ENCODE results near the gene AIF1. TPM values are rescaled to one million over a fixed set of nuclear protein-coding genes. Genes with fewer than 3 reads are reported as not detected.

The AIF1 gene
- polyA plus RNA-seq, 1 donor (not counting 4 experiments of a cell fraction or from before 2014, with no cell fraction given): not detected

GRCh38 chr6:31627690-31628287, 12.8 kb downstream of the AIF1 start:
- Histone ChIP-seq H3K4me2 (ENCODE audit: control insufficient read depth, extremely low read depth, insufficient read depth, low read depth, low read length) (no peak overlapping the region), H3K36me3 (ENCODE audit: control insufficient read depth in 2 of 2, extremely low read depth in 1 of 2, insufficient read depth in 2 of 2, low read length in 2 of 2) (peaks cover 77 to 88% of the 10 kb centered on the region in 2 experiments), H3K9me1 (ENCODE audit: control insufficient read depth, extremely low read depth, insufficient read depth, low read length) (peaks cover 2% of the 10 kb centered on the region), H3K4me3 (ENCODE audit: control insufficient read depth in 2 of 3, extremely low read depth in 1 of 3, insufficient read depth in 2 of 3, low read depth in 1 of 3, low read length in 3 of 3) (no peak overlapping the region), H3K9me3 (ENCODE audit: control insufficient read depth, low read depth, low read length) (no peaks in the 10 kb centered on the region), H3K9ac (ENCODE audit: control insufficient read depth, extremely low read depth, insufficient read depth, low read length) (no peak overlapping the region), H3K27ac (ENCODE audit: control insufficient read depth, insufficient read depth, low read length) (no peak overlapping the region), H3K27me3 (ENCODE audit: control insufficient read depth, extremely low read depth, insufficient read depth, low read length) (no peaks in the 10 kb centered on the region), H3K4me1 (ENCODE audit: control insufficient read depth, extremely low read depth, insufficient read depth, low read length) (peaks cover 2% of the 10 kb centered on the region), H2AFZ (ENCODE audit: control insufficient read depth, low read length) (no peak overlapping the region), H4K20me1 (ENCODE audit: control insufficient read depth, extremely low read depth, insufficient read depth, low read length) (peaks cover 25% of the 10 kb centered on the region), H3K79me2 (ENCODE audit: control insufficient read depth, insufficient read depth, low read length) (peaks cover 77% of the 10 kb centered on the region)
- TF ChIP-seq, protein P1, sequence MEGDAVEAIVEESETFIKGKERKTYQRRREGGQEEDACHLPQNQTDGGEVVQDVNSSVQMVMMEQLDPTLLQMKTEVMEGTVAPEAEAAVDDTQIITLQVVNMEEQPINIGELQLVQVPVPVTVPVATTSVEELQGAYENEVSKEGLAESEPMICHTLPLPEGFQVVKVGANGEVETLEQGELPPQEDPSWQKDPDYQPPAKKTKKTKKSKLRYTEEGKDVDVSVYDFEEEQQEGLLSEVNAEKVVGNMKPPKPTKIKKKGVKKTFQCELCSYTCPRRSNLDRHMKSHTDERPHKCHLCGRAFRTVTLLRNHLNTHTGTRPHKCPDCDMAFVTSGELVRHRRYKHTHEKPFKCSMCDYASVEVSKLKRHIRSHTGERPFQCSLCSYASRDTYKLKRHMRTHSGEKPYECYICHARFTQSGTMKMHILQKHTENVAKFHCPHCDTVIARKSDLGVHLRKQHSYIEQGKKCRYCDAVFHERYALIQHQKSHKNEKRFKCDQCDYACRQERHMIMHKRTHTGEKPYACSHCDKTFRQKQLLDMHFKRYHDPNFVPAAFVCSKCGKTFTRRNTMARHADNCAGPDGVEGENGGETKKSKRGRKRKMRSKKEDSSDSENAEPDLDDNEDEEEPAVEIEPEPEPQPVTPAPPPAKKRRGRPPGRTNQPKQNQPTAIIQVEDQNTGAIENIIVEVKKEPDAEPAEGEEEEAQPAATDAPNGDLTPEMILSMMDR (optimal IDR thresholded peaks at IDR 0.05 in 1 of 3, IDR thresholded peaks at IDR 0.05 in 1 of 3, conservative IDR thresholded peaks at IDR 0.05 in 1 of 3; ENCODE audit: extremely low read depth in 1 of 3, insufficient read depth in 2 of 3, low read length in 3 of 3): no peak
- no peak for TF ChIP-seq EZH2 (IDR thresholded peaks at IDR 0.05; ENCODE audit: low read length)
- dilution Hi-C loops (cut with MboI; ENCODE audit: extremely low pct_ligation_motif_present, low sequenced_read_pairs): no loop called here
- FAIRE-seq: no peak
- no peak for DNase-seq (ENCODE audit: low read depth, low spot score)

DNA sequence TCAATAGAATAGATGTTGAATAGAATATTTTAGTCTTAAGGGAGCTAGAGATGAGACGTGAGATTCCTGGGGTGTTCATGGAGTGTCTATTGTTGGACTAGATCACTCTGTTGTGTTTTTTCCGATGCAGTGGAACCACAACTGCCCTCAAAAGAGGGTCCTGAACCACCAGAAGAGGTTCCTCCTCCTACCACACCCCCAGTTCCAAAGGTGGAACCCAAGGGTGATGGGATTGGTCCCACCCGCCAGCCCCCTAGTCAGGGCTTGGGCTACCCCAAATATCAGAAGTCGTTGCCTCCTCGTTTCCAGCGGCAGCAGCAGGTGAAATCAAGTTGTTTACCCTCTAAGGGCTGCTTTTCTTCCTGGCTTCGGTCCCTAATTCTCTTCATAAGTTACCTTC, 14.0 kb downstream of the AIF1 start:
- no peak for FAIRE-seq
- no peak overlapping the region for H3K4me3 ChIP-seq (ENCODE audit: control insufficient read depth in 2 of 3, extremely low read depth in 1 of 3, insufficient read depth in 2 of 3, low read depth in 1 of 3, low read length in 3 of 3)
- no peaks in the 10 kb centered on the region for H3K27me3 ChIP-seq (ENCODE audit: control insufficient read depth, extremely low read depth, insufficient read depth, low read length)
- H4K20me1 ChIP-seq (ENCODE audit: control insufficient read depth, extremely low read depth, insufficient read depth, low read length): peaks cover 17% of the 10 kb centered on the region
- peaks cover 70% of the 10 kb centered on the region for H3K79me2 ChIP-seq (ENCODE audit: control insufficient read depth, insufficient read depth, low read length)
- H3K9me1 ChIP-seq (ENCODE audit: control insufficient read depth, extremely low read depth, insufficient read depth, low read length): no peaks in the 10 kb centered on the region
- dilution Hi-C loops (cut with MboI; ENCODE audit: extremely low pct_ligation_motif_present, low sequenced_read_pairs): no loop called here
- no peak overlapping the region for H3K4me2 ChIP-seq (ENCODE audit: control insufficient read depth, extremely low read depth, insufficient read depth, low read depth, low read length)
- TF ChIP-seq EZH2 (IDR thresholded peaks at IDR 0.05; ENCODE audit: low read length): no peak
- TF ChIP-seq, protein P1 (optimal IDR thresholded peaks at IDR 0.05 in 1 of 3, IDR thresholded peaks at IDR 0.05 in 1 of 3, conservative IDR thresholded peaks at IDR 0.05 in 1 of 3; ENCODE audit: extremely low read depth in 1 of 3, insufficient read depth in 2 of 3, low read length in 3 of 3): no peak
- no peak overlapping the region for H3K9ac ChIP-seq (ENCODE audit: control insufficient read depth, extremely low read depth, insufficient read depth, low read length)
- no peak for DNase-seq (ENCODE audit: low read depth, low spot score)
- H3K27ac ChIP-seq (ENCODE audit: control insufficient read depth, insufficient read depth, low read length): no peak overlapping the region
- no peaks in the 10 kb centered on the region for H3K4me1 ChIP-seq (ENCODE audit: control insufficient read depth, extremely low read depth, insufficient read depth, low read length)
- peaks cover 81 to 93% of the 10 kb centered on the region in 2 experiments for H3K36me3 ChIP-seq (ENCODE audit: control insufficient read depth in 2 of 2, extremely low read depth in 1 of 2, insufficient read depth in 2 of 2, low read length in 2 of 2)
- H3K9me3 ChIP-seq (ENCODE audit: control insufficient read depth, low read depth, low read length): no peaks in the 10 kb centered on the region
- H2AFZ ChIP-seq (ENCODE audit: control insufficient read depth, low read length): no peak overlapping the region
